IPS-11a (cell line): ENCODE measurements around the gene AMBP.

ENCODE experiments used
- H3K4me3 ChIP-seq: one replicate; pipeline ENCODE4 v1.5.1; 2013; ENCODE audit warnings: low read depth, low read length, control low read depth

AMBP gene

DNA sequence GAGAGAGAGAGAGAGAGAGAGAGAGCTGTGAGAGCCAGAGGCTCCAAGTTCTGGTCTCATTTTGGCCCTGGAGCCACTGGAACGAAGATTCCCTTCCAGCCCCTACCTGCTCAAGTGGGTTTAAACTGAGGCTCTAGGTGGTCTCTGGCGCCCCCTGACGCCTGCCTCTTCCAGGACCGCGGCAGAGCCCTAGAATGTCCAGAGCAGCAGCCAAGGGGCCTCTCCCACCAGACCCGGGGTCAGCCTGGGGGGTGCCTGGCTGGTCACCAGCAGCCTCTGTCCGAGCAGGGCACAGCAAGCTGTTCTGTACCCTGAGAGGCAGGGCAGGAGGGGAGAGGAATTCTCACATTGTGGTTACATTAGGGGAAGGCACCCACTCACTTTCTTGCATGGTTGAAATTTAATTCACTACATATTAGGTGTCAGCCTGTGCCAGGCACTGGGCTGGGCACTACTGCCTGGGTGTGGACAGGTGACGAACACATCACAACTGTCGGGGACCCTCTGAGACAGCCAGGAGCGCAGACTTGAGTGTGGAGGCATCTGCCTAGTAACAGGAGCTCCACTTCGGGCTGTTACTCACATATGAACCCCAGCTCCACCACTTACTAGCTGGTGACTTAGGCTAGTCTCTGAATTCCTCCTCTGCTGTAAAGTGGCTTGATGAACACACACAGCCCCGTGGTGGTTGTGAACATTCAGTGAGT, 44.5 kb downstream of the AMBP start:
- no peak overlapping the region for H3K4me3 ChIP-seq

DNA sequence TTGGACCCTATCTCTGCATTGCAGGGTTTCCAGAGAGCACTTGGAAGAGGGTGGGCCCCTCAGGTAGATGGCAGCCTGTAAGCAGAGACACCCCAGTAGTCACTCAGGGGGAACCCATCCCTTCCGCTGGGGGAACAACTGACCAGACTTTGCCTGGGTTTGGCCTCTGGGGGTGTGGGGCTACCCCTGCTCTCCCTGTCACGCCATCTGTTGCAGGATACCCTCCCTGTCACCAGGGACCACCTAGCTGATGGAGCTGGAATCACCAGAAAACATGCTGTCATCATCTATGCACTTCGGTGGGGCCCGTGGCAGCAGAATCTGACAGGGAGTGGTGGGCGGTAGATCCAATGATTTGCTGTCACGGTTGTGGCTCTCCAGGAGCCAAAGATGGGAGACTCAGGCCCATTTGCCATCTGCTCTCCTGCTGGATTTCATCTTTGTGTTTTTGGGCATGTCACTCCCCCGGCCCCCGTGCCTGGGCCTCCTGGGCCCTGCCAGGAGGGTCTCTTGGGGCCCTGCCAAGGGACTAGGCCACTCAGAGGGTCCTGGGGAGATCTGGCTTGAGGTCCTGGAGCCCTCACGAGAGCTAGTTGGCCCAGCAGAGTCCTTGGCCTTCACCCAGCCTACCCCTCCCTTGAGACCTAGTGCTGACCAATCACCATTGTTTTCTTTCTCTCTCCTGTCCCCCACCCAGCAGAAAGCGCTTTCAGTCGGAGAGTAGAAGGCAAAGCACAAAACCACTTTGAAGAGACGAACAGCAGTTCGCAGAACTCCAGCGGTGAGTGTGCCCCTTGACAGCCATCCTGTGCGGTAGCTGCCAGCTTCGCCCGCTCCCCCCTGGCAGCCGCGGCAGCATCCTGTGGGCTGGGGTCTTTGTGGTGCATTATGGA, 45.9 kb downstream of the AMBP start:
- no peak overlapping the region for H3K4me3 ChIP-seq

DNA sequence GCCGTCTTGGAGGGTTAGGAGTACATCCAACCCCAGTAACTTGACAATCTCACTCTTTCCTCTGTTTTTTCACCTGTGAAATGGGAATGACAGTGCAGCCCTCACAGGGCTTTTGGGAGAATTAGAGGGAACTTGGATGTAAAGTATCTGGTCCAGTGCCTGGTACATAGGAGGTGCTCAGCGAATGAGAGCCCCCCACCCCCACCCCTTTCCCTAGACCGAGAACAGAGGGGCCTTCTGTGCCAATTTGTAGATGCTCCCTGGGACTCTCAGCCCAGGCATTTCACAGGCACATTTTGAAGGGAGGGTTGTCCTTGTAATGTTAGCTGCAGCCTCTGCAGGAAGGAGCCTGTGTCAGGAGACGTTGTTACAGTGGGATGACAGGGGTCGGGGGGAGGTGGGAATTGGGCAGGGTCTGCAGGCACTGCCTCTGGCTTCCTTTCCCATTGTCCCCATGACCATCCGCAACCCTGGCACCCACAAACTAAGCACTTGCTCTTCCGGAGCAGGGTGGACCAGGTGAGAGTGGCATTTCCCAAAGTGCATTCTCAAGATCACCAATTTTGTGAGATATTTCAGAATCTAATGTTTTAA, 47.0 kb downstream of the AMBP start:
- H3K4me3 ChIP-seq, result no peak overlapping the region

DNA sequence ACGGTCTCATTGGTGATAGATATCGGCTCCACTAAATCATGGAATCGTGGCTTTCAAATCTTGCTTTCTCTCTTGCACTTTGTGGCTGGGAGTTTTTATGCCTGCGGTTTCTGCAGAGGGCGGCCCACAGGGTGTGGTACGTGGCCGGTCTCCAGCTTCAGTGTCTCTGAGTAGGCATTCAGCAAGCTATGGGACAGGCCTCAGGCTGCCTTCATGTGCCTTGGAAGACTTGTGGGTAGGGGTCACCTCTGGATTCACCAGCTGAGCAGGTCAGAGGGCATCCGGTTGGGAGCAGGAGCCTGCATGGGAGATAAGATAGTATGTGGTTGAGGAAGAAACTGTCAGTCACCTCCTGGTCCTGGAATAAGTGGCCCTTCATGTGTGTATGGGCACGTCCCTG, 47.7 kb downstream of the AMBP start:
- H3K4me3 ChIP-seq, result no peak overlapping the region

DNA sequence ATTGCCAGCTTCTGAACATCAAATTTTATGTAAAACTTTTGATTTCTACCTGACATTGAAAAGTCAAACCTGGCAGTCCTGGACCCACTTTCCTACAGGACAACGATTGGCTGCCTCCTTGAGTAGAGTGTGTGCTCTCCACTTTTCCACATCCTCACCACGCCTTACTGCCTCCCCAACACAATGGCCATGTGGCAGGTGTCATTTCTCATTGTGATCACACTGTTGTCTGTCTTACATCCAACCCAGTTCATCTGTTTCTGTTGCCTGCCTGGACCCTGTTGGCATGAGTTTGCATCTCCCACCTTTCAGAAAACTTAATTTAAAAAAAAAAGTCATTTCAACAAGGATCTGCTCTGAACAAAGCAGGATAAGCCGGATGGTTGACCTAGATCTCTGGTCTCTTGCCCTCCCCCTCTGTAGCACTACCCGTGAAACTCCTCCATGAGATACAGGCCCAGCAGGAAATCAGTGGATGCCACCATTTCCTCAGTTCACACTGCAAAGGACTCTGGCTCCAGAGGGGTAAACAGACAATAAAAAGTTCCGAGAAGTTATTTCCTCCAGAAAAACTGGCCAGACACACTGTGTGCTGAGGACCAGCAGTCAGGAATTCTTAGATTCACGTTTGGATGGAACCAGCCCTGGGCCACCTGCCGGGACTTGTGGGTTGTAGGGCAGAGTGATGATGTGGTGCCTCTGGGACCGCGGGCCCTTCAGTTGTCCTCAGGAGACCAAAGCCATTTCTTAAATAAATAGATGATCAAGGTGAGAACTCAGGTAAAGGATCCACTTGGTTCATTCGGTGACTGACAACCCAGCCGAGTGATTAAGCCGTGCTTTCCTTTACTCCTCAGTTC, 48.6 kb downstream of the AMBP start:
- no peak overlapping the region for H3K4me3 ChIP-seq

DNA sequence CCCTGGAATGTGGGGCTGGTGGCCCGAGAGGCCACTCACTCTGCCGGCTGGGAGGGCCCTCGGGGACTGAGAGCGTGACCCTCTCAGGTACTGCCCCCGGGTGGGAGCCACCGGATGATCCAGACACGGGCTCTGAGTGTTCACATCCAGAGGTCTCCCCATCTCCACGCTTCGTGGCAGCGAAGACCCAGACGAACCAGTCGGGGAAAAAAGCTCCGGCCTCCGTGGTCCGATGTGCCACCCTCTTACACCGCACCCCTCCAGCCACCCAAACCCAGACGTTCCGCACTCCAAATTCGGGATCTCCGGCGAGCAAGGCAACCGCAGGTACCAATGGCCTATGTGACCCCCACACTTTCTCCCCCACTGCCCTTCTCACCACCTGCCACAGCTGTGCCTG, 49.5 kb downstream of the AMBP start:
- no peak overlapping the region for H3K4me3 ChIP-seq

DNA sequence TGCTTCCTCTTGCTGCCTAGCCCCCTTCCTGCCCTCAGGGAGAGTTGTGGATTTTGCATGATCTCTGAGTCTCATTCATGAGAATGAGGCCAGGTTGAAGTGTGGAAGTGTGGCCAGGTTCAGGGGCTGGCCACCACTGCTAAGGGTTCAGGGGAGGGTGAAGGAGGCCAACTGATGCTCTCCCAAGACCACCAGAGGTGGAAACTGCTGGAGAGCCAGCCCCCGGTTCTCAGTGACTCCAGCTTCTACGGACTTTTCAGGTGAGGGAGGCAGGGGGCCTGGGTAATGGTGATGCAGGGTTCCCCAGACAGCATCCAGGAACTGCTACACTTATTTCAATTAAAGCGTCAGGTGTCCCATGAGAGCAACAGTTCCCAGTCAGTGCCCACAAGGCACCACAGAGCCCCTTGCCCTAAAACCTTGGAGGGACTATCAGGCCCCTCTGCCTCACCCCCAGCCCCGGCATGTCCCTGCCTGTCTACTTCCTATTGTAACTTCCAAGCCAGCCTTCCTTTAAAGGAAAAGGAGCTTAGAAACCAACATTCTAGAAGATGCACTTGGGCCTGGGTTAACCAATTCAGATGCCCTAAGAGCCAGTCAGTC, 50.1 kb downstream of the AMBP start:
- no peak overlapping the region for H3K4me3 ChIP-seq

DNA sequence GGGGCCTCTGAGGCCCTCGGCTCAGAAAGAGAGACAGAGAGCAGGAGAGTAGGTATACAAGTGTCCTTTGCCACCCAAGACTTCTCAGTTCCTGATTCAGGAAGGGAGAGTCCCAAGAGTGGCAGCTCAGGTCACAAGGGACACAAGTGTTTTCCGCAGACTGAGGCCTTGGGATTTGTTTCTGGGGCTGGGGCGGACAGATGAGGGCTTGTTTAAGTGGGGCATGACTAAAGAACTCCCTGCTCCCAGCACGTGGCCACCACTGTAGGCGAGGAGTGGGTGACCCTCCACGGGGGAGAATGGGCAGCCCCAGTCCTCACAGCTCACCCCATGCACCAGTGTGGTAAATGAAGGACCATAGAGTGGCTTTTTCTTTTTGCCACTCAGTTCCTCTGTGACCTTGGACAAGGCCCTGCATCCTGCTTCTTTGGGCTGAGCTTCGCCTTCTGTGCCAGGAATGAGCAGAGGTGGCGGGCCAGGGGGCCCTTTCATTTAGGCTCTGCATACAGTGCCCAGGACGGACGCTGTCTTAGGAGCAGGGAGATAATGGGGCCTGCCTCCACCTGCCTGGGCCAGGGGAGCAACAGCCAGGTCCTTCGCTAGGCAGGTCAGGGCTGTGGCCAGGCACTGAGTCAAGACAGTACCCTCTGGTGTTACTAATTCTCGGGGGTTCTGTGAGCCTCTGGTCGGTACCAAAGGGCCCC, 50.8 kb downstream of the AMBP start:
- no peak overlapping the region for H3K4me3 ChIP-seq

DNA sequence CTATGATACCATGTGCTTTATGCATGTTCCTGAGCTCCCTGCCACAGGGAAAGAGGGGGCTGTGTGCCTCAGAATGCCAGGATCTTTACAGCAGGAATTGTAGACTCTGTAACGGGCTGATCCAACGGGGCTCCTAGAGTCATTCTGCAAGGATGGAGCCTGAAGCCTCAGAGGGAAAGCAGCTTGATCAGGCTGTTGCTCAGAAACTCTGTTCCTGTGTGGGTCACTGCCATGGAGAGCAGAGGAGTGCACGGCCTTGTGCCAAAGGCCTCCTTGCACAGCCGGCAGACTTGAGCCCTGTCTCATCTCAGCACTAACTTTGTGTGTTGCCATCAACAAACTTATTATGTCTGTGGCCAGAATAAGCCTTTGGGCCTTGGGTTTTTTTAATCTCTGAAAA, 51.8 kb downstream of the AMBP start:
- no peak overlapping the region for H3K4me3 ChIP-seq

DNA sequence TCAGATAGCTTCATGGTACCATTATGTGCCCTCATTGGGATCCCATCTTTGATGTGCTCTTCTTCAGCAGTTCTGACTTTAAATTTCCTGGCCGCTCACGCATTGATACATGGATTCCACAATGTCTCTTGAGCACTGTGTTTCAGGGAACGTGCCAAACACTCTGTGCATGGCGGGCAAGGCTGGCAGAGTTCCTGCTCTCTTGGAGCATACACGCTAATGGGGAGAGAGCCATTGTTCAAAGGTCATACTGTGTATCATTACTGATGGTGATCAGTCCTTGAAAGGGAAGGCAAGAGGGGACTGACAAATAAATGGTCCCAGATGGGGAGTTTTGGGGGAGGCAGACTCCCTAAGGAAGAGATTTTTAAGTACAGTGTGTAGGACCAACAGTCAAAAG, 52.3 kb downstream of the AMBP start:
- no peak overlapping the region for H3K4me3 ChIP-seq

DNA sequence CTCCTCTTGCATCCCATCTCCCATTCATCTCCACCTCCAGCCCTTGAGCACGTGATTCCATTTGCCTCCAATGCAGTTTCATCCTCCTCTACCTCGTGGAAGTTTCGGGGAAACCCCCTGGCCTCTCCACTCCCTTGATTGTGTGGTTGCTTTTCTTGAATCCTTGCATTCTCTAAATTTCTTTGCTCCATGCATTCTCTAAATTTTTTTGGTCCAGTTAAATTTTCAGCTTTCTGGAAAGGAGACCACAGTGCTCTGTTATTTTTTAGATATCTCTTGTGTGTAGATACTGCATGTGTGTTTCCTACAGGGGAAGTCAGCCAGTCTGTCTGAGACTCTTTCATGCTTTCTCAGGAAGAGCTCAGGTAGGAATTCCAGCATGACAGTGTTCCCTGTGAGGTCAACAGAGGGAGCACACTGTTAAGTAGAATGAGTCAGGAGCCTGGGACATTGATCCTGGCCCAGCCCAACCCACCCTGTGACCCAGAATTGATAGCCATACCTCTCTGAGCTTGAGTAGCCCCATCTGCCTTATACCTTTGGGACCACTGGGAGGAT, 52.8 kb downstream of the AMBP start:
- no peak overlapping the region for H3K4me3 ChIP-seq

DNA sequence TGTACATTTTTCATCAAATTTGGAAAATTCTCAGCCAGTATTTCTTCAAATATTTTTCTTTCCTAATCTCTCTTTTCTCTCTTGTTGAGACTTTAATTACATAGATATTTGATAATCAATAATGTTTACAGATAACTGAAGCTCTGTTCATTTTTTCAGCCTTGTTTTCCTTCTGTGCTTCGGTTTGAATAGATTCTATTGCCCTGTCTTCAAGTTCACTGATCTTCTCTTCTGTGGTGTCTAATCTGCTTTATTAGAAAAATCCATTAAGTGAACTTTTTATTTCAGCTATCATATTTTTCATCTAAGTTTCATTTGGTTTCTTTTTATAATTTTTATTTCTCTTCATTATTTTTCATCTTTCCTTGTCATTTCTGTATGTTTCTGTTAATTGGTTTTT, 54.1 kb downstream of the AMBP start:
- H3K4me3 ChIP-seq, result no peak overlapping the region

DNA sequence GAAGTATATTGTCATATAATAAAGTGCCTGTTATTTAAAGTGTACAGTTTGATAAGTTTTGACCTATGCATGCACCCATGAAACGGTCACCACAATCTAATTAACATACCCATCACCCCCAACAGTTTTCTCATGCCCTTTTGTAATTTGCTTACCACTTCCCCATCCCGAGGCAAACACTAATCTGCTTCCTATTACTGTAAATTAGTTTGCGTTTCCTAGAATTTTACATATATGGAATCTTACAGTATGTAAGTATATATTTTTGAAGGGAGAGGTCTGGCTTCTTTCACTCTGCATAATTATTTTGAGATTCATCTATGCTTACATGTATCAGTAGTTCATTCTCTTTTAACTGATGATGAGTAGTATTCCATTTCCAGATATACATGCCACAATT, 56.5 kb downstream of the AMBP start:
- no peak overlapping the region for H3K4me3 ChIP-seq

DNA sequence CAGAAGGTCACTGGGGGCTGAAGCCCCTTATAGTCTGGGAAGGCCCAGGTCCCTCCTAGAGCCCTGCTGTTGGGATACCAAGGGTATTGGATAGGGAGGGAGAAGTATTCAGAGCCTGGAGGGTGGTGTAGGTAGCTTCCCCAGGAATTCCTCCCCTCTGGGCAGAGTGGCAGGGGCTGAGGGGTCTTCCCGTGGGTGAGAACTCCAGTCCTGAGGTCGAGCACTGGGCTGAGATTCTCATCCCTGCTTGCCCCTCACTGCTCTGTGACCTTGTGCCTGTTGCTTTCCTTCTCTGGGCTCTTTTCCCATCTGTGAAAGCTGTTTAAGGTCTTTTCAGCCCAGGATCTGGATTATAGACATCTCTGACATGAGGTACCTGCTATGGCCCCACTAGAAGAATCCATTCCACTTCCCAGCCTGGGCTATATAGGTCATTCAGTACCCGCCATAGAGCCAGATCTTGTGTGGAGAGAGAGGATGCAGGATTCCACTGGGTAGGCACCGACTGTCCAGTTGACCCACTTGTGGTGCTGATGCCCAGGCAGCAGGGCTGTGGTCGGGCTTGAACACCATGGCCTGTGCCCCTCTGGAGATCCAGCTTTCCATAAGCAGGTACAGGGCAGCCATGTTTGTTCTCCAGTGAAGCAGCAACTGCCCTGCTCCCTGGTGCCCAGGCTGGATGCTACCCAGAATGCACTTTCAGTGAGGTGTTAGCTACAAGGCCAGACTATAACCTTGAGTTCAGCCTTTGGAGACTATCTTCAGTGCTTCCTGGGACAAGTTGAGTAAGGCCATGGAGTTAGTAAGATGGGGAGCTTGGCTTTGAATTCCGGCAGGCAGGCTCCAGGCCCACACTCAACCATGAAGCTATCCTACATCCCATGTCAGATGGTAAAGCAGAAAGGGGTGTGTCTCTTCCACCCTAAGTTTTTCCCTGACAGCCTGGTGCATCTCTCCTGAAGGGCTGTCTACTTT, 60.1 kb downstream of the AMBP start:
- H3K4me3 ChIP-seq, result no peak overlapping the region

DNA sequence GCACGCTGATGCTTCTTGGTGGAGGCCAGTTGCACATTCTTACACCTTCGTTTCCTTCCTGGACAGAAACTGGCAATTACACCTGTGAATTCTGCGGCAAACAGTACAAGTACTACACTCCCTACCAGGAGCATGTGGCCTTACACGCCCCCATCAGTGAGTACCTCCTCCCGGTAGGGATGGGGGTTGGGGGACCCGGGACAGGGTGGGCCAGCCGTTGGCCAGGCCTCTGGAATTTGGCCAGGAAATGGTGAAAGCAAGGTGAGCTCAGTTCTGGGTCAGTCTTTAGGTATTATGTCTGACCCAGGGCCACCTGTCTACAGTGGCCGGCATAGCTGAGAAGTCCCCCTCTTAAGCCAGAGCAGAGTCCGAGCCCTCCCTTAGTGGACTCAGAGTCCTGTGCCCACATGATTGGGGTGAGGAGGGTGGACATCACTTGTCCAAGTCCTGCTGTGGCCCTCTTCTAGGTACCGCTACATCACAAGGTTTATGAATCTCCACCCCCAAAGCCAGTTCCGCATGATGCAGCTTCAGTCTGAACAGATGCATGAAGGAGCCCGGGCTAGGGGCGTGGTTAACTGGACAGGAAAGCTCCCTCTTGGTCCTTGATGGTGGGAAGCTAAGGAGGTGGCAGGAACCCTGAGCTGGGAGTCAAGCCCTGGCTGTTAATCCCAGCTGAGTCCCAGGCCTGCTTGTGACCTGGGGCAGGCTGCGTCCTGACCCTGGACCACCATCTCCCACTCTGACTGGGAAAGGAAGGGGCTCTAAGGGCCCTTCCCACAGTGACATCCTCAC, 61.3 kb downstream of the AMBP start:
- H3K4me3 ChIP-seq, result no peak overlapping the region

DNA sequence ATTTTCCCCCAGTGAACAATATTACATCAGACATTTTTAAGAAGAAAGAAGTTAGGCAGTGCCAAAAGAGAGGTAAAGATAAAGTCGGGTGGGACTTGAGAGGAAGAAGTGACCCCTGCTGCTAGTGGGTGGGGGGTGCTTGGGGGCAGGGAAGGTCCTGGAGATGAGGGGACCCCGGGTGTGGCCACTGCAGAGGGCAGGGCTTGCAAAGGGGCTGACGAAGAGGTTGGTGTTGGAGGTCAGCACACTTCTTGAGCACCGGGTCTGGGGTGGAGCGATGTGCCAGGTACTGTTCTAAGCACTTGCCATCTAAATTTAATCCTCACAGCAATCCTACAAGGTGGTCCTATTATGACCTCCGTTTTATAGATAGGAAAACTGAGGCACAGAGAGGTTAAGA, 62.0 kb downstream of the AMBP start:
- no peak overlapping the region for H3K4me3 ChIP-seq

DNA sequence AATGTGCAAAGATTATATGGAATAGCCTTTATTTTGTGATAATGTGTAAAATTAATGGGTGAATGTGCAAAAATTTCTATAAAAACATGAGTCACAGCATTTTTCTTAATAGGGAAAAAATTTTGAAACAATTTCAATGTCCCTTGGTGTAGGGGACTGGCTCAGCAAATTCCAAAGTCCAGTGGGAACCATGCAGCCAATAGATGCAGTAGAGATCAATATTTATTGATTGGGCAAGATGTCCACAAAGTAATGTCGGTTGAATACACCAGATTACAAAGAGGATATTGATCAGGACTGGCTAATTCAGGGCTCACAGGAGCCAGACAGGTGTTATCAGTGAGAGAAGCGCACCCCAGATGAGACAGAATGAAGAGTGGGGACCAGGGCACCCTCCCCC, 62.5 kb downstream of the AMBP start:
- no peak overlapping the region for H3K4me3 ChIP-seq

DNA sequence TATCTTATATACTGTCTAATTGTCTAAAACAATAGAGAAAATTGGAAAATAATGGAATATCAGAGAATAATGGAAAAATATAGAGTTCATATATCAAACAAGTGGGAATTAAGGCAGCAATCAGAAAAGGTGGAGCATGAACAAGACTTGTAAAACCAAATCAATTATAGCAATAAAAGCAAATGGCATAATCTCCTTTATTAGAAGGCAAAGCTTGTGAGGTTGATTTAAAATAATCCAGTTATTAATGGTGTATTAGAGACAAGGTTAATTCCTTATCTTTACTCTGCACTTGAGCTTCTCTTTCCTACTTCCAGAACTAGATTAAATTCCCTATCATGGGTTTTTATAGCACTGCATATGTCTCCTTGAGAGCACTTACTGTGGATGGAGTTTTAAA, 64.1 kb downstream of the AMBP start:
- no peak overlapping the region for H3K4me3 ChIP-seq
